Midbrain (tissue), 1 donor: ENCODE data around the gene NOS3.
A peak's percentile ranks its signal among the peaks of the same experiment; 100 is the strongest.

Experiments used
- DNase-seq: peaks from one replicate; lab custom pipeline; 2025; lab: John Stamatoyannopoulos, UW

The NOS3 gene

DNA sequence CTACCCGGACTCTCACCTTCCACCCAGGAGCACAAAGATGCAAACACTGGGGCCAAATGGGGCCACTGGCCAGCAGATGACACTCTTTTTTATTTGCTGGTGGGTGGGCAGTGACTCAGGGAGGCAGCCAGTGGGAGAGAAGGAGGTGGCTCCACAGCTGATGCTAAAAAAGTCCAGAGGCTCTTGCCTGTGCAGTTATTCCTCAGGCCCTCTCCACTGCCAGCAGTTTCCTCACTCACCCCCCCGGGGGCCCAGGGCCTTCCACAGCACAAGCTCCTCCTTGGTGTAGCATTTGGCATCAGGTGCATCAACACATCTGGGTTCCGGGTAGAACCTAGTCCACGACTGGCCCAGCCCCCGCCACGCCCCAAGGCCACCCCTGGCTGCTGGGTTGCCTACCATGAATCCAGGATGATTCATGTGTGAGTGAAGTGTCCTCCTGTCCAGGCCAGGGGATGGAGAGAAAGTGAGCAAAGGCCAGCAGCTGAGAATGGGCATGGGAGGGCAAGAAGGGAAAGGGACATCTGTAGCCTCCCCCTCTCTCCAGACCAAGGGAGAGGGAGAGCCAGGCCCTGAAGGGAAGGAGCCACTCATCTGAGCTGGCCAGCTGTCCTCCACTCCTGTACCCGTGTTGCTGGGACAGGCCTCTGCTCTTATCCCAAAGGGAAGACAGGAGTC, 11.0 kb upstream of the NOS3 start:
- no peak for DNase-seq

DNA sequence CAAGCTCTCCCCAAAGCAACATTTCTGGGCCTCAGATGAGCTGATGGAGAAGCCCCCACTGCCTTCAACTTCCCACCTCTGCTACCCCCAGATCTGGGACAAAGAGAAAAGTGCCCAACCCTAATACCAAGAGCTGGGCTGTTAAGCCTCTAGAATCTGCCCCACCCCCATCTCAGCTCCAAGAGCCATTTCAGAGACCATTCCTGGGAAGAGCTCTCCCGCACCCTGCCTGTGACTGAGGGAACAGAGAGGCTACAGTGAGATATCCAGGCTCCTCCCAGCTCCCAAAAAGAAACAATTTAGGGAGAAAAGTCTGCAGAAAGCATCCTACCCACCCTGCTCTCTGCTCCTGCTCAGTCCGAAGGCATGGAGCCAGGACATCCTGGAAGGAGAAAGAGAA, 10.2 kb upstream of the NOS3 start:
- no peak for DNase-seq

DNA sequence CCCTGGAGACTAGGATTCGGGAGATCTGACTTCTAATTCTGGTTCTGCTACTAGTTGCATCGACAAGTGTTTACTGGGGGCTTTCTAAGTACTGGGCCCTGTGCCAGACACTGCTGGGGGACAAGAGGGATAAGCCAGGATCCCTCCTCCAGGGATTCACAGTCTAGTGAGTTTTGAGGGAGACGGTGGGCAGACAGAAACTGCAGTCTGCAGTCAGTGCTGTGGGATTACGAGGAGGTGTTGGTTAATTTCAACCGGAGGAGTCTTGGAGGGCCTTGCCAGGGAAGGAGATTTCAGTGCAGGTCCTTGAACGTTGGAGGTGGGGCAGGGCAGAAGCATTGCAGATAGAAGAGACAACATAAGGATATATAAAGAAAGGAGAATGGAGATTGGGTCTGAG, 9.2 kb upstream of the NOS3 start:
- DNase-seq, result no peak

GRCh38 chr7:150982351-150982750, 8.5 kb upstream of the NOS3 start:
- DNase-seq, result peak; percentile 91

GRCh38 chr7:150983893-150984368, 6.9 kb upstream of the NOS3 start:
- peak; percentile 40 for DNase-seq

DNA sequence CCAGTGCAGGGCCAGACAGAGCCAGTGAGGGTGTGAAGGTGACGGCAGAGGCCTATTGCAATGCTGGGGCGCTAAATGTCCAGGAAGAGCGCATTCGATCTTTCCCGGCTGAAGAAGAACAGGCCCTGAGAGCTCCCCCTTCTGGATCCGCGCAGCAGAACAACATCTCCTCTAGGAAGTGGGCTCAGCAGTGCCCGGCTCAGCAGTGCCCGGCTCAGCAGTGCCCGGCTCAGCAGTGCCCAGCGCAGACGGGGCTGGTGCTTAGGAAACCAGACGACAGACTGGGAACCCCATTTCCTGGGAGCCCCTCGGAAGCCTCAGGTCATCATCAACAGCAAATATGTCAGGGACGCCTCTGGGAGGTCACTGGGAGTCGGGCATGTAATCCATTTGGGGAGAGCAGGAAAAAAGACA, 4.7 kb upstream of the NOS3 start:
- DNase-seq, result peak; percentile 75

DNA sequence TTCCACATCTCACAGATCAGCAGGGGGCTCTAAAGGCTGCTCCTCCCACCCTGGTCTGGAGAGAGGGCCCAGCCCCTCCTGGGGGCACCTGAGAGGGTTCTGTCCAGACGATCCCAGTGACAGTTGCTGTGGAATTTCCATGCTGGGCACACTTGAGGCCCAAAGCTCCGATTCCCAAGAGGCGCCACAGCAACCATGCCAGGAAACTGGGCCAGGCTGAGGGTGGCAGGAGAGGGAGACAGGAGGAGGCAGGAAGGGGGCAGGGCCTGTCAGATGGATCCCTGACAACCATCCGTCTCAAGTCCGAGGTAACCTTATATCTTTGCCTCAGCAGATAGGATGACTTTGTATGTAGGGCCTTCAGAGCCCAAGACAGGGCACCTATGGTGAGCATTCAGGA, 4.3 kb upstream of the NOS3 start:
- DNase-seq, result no peak

GRCh38 chr7:150988230-150989226, 2.3 kb upstream of the NOS3 start:
- peak; percentile 70 for DNase-seq

DNA sequence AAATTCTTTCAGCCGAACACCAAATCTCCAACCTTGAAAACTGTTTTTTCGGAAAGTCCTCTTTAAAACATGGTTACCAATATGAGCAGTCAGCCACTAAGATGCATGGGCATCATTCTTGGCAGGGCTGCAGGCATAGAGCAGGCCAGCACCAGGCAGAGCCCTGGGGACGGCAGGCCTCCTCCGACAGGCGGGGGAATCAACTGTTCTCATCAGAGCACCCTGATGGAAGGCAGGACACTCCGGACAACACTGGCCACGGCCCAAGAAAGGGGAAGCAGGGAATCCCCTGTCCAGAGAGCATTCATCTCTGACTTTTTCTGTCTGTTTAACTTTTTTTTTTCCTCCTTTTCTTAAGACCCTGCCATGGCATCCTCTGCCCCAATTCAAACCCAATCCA, 1.4 kb upstream of the NOS3 start:
- no peak for DNase-seq

DNA sequence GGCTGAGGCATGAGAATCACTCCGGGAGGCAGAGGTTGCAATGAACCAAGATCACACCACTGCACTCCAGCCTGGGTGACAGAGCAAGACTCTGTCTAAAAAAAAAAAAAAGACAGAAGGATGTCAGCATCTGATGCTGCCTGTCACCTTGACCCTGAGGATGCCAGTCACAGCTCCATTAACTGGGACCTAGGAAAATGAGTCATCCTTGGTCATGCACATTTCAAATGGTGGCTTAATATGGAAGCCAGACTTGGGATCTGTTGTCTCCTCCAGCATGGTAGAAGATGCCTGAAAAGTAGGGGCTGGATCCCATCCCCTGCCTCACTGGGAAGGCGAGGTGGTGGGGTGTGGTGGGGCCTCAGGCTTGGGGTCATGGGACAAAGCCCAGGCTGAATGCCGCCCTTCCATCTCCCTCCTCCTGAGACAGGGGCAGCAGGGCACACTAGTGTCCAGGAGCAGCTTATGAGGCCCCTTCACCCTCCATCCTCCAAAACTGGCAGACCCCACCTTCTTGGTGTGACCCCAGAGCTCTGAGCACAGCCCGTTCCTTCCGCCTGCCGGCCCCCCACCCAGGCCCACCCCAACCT, 1.3 kb downstream of the NOS3 start:
- no peak for DNase-seq

GRCh38 chr7:150992833-150993302, 2.1 kb downstream of the NOS3 start:
- DNase-seq, result no peak

DNA sequence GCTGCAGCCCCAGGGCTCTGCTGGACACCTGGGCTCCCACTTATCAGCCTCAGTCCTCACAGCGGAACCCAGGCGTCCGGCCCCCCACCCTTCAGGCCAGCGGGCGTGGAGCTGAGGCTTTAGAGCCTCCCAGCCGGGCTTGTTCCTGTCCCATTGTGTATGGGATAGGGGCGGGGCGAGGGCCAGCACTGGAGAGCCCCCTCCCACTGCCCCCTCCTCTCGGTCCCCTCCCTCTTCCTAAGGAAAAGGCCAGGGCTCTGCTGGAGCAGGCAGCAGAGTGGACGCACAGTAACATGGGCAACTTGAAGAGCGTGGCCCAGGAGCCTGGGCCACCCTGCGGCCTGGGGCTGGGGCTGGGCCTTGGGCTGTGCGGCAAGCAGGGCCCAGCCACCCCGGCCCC, 2.7 kb downstream of the NOS3 start:
- DNase-seq, result no peak

DNA sequence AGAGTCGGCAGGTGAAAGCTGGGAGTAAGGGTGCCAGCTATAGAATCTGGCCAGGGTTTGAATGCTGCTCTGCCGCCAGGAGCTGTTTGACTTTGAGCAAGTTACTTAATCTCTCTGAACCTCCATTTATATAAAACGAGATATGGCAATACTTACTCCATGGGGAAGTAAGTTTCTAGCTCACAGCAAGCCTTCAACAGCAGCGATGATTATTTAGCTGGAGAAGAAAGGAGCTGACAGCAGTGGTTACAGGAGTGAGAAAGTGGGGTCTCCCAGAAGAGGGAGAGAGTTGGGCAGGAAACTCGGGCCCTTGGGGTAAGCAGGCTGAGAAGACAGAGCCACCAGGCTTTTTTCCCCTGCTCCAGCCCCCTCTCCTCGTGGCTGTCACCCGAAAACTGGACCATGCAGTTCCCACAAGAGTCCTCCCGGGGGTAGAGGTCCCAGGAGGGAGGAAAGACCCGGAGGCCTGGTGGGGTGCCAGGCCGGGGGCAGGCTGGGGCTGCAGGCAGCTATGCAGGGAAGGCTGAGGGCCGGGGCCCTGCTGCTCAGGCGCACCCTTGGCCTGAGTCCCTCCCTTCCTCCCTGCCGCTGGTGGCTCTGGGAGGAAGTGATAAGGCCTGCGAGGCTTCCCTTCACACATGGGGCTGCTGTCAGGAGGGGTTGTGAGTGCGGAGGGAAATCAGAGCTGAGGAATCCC, 3.5 kb downstream of the NOS3 start:
- DNase-seq, result no peak

GRCh38 chr7:150994838-150995510, 4.2 kb downstream of the NOS3 start:
- no peak for DNase-seq

- DNase-seq, result no peak
These were observed 5.7 kb downstream of the NOS3 start for GRCh38 chr7:150996376-150997074.

DNA sequence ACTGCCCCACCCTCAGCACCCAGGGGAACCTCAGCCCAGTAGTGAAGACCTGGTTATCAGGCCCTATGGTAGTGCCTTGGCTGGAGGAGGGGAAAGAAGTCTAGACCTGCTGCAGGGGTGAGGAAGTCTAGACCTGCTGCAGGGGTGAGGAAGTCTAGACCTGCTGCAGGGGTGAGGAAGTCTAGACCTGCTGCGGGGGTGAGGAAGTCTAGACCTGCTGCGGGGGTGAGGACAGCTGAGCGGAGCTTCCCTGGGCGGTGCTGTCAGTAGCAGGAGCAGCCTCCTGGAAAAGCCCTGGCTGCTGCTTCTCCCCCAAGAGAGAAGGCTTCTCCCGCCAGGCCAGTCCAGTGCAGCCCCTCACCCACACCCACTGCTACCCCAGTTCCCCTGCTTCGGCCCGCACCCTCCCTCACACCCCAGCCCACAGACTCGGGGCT, 6.3 kb downstream of the NOS3 start:
- DNase-seq, result no peak

- no peak for DNase-seq
These were observed 7.0 kb downstream of the NOS3 start for GRCh38 chr7:150997817-150998216.

- no peak for DNase-seq
These were observed 7.5 kb downstream of the NOS3 start for GRCh38 chr7:150998341-150998740.

GRCh38 chr7:150999001-150999400, 8.2 kb downstream of the NOS3 start:
- no peak for DNase-seq

DNA sequence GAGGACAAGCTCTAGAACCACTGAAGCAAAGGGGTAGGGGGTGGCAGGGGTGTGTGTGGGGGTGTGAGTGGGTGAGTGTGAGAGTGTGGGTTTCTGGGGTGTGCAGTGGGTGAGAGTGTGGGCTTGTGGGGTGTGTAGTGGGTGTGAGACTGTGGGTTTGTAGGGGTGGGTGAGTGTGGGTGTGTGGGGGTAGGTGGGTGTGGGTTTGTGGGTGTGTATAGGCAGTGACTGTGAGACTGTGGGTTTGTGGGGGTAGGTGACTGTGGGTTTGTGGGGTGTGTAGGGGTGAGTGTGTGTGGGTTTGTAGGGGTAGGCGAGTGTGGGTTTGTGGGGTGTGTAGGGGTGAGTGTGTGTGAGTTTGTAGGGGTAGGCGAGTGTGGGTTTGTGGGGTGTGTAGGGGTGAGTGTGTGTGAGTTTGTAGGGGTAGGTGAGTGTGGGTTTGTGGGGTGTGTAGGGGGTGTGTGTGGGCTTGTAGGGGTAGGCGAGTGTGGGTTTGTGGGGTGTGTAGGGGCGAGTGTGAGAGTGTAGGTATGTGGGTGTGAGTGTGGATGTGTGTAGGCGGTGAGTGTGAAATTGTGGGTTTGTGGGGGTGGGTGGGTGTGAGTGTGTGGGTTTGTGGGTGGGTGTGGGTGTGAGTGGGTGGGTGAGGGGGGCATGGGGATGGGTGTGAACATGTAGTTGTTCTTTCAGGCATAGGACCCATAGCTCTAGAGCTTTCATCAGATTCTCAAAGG, 8.8 kb downstream of the NOS3 start:
- DNase-seq, result no peak
